OCI-LY7 (cell line): Measurements from ENCODE around the gene VAPB.

Experiments used
- CTCF ChIP-seq: fragments of 200-600 bp; sonication (generic); conservative IDR thresholded peaks from 2 replicates; pipeline ENCODE4 v1.5.1; 2014; ENCODE audit warnings: mild to moderate bottlenecking, antibody characterized with exemption, low read length, moderate library complexity, mixed read lengths
- EZH2phosphoT487 ChIP-seq: fragments of 200-600 bp; sonication (generic); IDR thresholded peaks from 2 replicates; pipeline ENCODE4 v1.6.1; 2018; ENCODE audit warnings: low read depth, borderline replicate concordance, mild to moderate bottlenecking, mixed run types, antibody characterized with exemption, low read length, moderate library complexity, mixed read lengths

GRCh38 chr20:58479726-58480440 lies 90.9 kb downstream of the VAPB start:
- TF ChIP-seq CTCF (no peak), EZH2phosphoT487 (no peak)
